HEK293T (cell line): ENCODE data around the gene ANKFY1.

Source experiments
- BHLHE40 ChIP-seq: fragments of 450-650 bp; IDR thresholded peaks from 2 replicates; pipeline ENCODE4 v1.6.1; 2016; ENCODE audit warnings: mild to moderate bottlenecking, moderate library complexity, borderline replicate concordance
- ELF4 ChIP-seq: fragments of 450-650 bp; IDR thresholded peaks from 2 replicates; pipeline ENCODE4 v1.6.1; 2017; ENCODE audit warnings: antibody characterized with exemption
- FOXM1 ChIP-seq: fragments of 450-650 bp; IDR thresholded peaks from 2 replicates; pipeline ENCODE4 v1.6.1; 2017; ENCODE audit warnings: mild to moderate bottlenecking, borderline replicate concordance
- HDGF ChIP-seq: fragments of 450-650 bp; IDR thresholded peaks from 2 replicates; pipeline ENCODE4 v1.6.1; 2017; ENCODE audit warnings: antibody characterized with exemption, borderline replicate concordance
- NFRKB ChIP-seq: fragments of 450-650 bp; IDR thresholded peaks from 2 replicates; pipeline ENCODE4 v1.6.1; 2016; ENCODE audit warnings: mild to moderate bottlenecking, moderate library complexity
- SP1 ChIP-seq: fragments of 450-650 bp; IDR thresholded peaks from 2 replicates; pipeline ENCODE4 v1.6.1; 2017
- ZNF384 ChIP-seq: fragments of 450-650 bp; IDR thresholded peaks from 2 replicates; pipeline ENCODE4 v1.6.1; 2016

DNA sequence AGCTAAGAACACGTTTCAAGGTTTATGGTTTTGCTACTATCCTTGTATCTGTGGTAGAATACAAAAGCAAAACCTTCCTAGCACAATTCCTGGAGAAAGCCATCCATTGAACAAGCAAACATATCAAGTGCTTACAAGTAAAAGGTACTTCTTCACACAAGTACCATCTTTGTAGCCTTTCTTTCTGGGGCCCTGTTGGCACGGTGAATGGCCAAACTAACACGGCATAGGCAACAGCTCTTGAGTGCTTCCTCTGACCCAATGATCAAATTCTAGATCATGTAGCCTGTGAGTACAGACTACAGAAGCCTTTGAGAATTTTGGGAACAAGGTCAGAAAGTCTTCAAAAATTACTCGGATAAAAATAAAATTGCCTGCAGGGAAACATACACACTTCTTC, 57.9 kb downstream of the ANKFY1 start:
- TF ChIP-seq HDGF (no peak), FOXM1 (no peak), NFRKB (no peak), SP1 (no peak), ZNF384 (no peak), ELF4 (no peak), BHLHE40 (no peak)
